HFF-Myc (cell line): ENCODE data around the gene TTC23L.

Experiments used
- DNase-seq: peaks from one replicate; pipeline ENCODE4 v3.0.0-alpha.2; 2011; ENCODE audit warnings: low read depth; ENCODE audit errors: extremely low read depth
- H3K4me3 ChIP-seq: replicated peaks from 2 replicates; pipeline ENCODE4 v1.5.1; 2011; ENCODE audit warnings: low read depth, mild to moderate bottlenecking, control low read depth, low read length
- CTCF ChIP-seq: IDR thresholded peaks from 2 replicates; pipeline ENCODE4 v1.5.1; 2012; ENCODE audit warnings: mild to moderate bottlenecking, low read depth, low read length, control low read depth; ENCODE audit errors: missing control alignments

TTC23L gene

GRCh38 chr5:34804913-34805312, 34.1 kb upstream of the TTC23L start:
- no peak for TF ChIP-seq CTCF
- DNase-seq, result no peak
- H3K4me3 ChIP-seq, result no peak overlapping the region

GRCh38 chr5:34806532-34806931, 32.4 kb upstream of the TTC23L start:
- H3K4me3 ChIP-seq, result no peak overlapping the region
- no peak for TF ChIP-seq CTCF
- DNase-seq, result no peak

GRCh38 chr5:34811706-34812105, 27.3 kb upstream of the TTC23L start:
- no peak for TF ChIP-seq CTCF
- DNase-seq, result no peak
- H3K4me3 ChIP-seq, result no peak overlapping the region

- DNase-seq, result no peak
- H3K4me3 ChIP-seq, result no peak overlapping the region
- no peak for TF ChIP-seq CTCF
Measured at GRCh38 chr5:34813509-34813908, 25.5 kb upstream of the TTC23L start.

- H3K4me3 ChIP-seq, result no peak overlapping the region
- TF ChIP-seq CTCF, result no peak
- DNase-seq, result no peak
Measured at GRCh38 chr5:34817558-34818351, 21.2 kb upstream of the TTC23L start.

- no peak for DNase-seq
- no peak for TF ChIP-seq CTCF
- H3K4me3 ChIP-seq, result no peak overlapping the region
Measured at GRCh38 chr5:34818717-34819116, 20.2 kb upstream of the TTC23L start.

GRCh38 chr5:34820593-34820992, 18.4 kb upstream of the TTC23L start:
- no peak for DNase-seq
- TF ChIP-seq CTCF, result no peak

More at GRCh38 chr5:34820593-34820992, 18.4 kb upstream of the TTC23L start:
- H3K4me3 ChIP-seq, result no peak overlapping the region
